ENCODE results near the gene PCNX2. TPM values are rescaled to one million over a fixed set of nuclear protein-coding genes. Genes with fewer than 3 reads are reported as not detected.

The PCNX2 gene
- total and polyA plus RNA-seq, 2 of the 13 experiments (the other 11 are each of a cell fraction or from before 2014, with no cell fraction given): 0.11 to 0.42 TPM

GRCh38 chr1:232965124-232965911 lies 330.2 kb downstream of the PCNX2 start:
- Histone ChIP-seq H3K4me1 (ENCODE audit: insufficient read depth, low read length) (no peaks in the 10 kb centered on the region), H3K79me2 (ENCODE audit: insufficient read depth, low read length) (no peaks in the 10 kb centered on the region), H2AFZ (ENCODE audit: low read length) (no peak overlapping the region), H3K4me2 (ENCODE audit: low read depth, low read length) (no peak overlapping the region), H3K27me3 (ENCODE audit: control insufficient read depth in 1 of 2, insufficient read depth in 2 of 2, low read length in 2 of 2) (no peaks in the 10 kb centered on the region), H4K20me1 (ENCODE audit: insufficient read depth, low read length) (no peaks in the 10 kb centered on the region), H3K27ac (ENCODE audit: extremely low read length, insufficient read depth, low read length) (no peak overlapping the region), H3K4me3 (replicated peaks in 1 of 3; ENCODE audit: insufficient read depth in 1 of 3, low read depth in 2 of 3, low read length in 3 of 3) (no peak overlapping the region), H3K9me3 (ENCODE audit: low read length) (no peaks in the 10 kb centered on the region), H3K36me3 (replicated peaks in 1 of 2; ENCODE audit: control insufficient read depth in 1 of 2, insufficient read depth in 2 of 2, low read length in 2 of 2) (peaks cover 4 to 53% of the 10 kb centered on the region in 2 experiments; a peak in 4 of 5 replicates), H3K9ac (ENCODE audit: insufficient read depth, low read depth, low read length) (no peak overlapping the region)
- in situ Hi-C loops (cut with HindIII; ENCODE audit: extremely low pct_ligation_motif_present, low pct_unique_long_range_greater_than_20kb) (loop anchor here (25.0 kb wide), 1 partner anchor 1103 kb away; no protein-coding TSS in a partner anchor), intact Hi-C loops (cut with micrococcal nuclease; ENCODE audit: unreplicated experiment) (no loop called here)
- ChIA-PET CTCF (ENCODE audit: low intra/inter-chr PET ratio, low total read pairs) (no interaction called here), POLR2A (no interaction called here)
- BruUV-seq (replicated peaks): no TSS peak
- 96% methylated on average over 4 of the region's 10 CpGs for WGBS (ENCODE audit: low lambda C conversion rate)
- ATAC-seq: no peak
- TF ChIP-seq HNF4A (CRISPR knock-in tag; IDR thresholded peaks at IDR 0.05) (no peak), ZNF547 (CRISPR knock-in tag; IDR thresholded peaks at IDR 0.05) (no peak), CHCHD3 (CRISPR knock-in tag; IDR thresholded peaks at IDR 0.05) (no peak), SETDB1 (CRISPR knock-in tag; IDR thresholded peaks at IDR 0.05; ENCODE audit: borderline replicate concordance) (no peak), FOXA3 (CRISPR knock-in tag; IDR thresholded peaks at IDR 0.05) (no peak), POGZ (CRISPR knock-in tag; IDR thresholded peaks at IDR 0.05) (no peak), ZNF777 (CRISPR knock-in tag; IDR thresholded peaks at IDR 0.05) (no peak), ZNF275 (CRISPR knock-in tag; IDR thresholded peaks at IDR 0.05; ENCODE audit: borderline replicate concordance) (no peak), SCMH1 (CRISPR knock-in tag; IDR thresholded peaks at IDR 0.05; ENCODE audit: borderline replicate concordance) (no peak), PITX1 (CRISPR knock-in tag; IDR thresholded peaks at IDR 0.05) (no peak), SRSF1 (optimal IDR thresholded peaks at IDR 0.05; ENCODE audit: low read depth, low read length) (no peak), CREBL2 (CRISPR knock-in tag; IDR thresholded peaks at IDR 0.05; ENCODE audit: borderline replicate concordance) (no peak), ZNF20 (CRISPR knock-in tag; IDR thresholded peaks at IDR 0.05) (no peak), ZFP41 (CRISPR knock-in tag; IDR thresholded peaks at IDR 0.05; ENCODE audit: borderline replicate concordance) (no peak)
- TF ChIP-seq, protein P1, sequence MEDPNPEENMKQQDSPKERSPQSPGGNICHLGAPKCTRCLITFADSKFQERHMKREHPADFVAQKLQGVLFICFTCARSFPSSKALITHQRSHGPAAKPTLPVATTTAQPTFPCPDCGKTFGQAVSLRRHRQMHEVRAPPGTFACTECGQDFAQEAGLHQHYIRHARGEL (CRISPR knock-in tag; IDR thresholded peaks at IDR 0.05): no peak
- TF ChIP-seq, protein P2, sequence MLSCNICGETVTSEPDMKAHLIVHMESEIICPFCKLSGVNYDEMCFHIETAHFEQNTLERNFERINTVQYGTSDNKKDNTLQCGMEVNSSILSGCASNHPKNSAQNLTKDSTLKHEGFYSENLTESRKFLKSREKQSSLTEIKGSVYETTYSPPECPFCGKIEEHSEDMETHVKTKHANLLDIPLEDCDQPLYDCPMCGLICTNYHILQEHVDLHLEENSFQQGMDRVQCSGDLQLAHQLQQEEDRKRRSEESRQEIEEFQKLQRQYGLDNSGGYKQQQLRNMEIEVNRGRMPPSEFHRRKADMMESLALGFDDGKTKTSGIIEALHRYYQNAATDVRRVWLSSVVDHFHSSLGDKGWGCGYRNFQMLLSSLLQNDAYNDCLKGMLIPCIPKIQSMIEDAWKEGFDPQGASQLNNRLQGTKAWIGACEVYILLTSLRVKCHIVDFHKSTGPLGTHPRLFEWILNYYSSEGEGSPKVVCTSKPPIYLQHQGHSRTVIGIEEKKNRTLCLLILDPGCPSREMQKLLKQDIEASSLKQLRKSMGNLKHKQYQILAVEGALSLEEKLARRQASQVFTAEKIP (CRISPR knock-in tag; IDR thresholded peaks at IDR 0.05; ENCODE audit: borderline replicate concordance): no peak
- FAIRE-seq: no peak
- no peak for DNase-seq (ENCODE audit: low spot score)
